Measurements from ENCODE around the gene ZMAT3. TPM values are rescaled to one million over a fixed set of nuclear protein-coding genes. Genes with fewer than 3 reads are reported as not detected.

ZMAT3 gene
- total RNA-seq, 1 donor from 2014 or later = 49.3 TPM

DNA sequence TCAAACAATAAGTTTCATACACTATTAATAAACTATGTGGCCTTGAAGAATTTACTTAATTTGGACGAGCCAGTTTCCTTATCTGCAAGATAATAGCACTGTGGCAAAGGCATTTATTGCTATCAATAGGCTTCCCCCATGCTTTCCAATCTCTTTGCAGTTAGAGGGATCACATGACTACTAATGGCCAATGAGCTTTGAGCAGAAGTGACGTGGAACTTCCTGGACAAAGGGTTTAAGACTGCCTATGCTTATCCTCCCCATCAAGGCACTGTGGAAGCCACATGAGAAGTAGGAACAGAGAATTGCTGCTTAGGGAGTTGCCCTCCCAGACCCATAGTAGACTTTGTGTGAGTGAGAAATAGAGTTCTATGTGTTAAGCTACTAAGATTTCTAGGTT lies 16.7 kb upstream of the ZMAT3 start:
- TF ChIP-seq, protein P1, sequence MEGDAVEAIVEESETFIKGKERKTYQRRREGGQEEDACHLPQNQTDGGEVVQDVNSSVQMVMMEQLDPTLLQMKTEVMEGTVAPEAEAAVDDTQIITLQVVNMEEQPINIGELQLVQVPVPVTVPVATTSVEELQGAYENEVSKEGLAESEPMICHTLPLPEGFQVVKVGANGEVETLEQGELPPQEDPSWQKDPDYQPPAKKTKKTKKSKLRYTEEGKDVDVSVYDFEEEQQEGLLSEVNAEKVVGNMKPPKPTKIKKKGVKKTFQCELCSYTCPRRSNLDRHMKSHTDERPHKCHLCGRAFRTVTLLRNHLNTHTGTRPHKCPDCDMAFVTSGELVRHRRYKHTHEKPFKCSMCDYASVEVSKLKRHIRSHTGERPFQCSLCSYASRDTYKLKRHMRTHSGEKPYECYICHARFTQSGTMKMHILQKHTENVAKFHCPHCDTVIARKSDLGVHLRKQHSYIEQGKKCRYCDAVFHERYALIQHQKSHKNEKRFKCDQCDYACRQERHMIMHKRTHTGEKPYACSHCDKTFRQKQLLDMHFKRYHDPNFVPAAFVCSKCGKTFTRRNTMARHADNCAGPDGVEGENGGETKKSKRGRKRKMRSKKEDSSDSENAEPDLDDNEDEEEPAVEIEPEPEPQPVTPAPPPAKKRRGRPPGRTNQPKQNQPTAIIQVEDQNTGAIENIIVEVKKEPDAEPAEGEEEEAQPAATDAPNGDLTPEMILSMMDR (IDR thresholded peaks at IDR 0.05; ENCODE audit: insufficient read depth, low read length, poor library complexity, severe bottlenecking) = no peak
- H3K4me3 ChIP-seq (ENCODE audit: low read depth, low read length) = no peak overlapping the region
- H3K36me3 ChIP-seq (ENCODE audit: control insufficient read depth, insufficient read depth, low read length) = no peaks in the 10 kb centered on the region
- no peaks in the 10 kb centered on the region for H3K27me3 ChIP-seq (ENCODE audit: control insufficient read depth, insufficient read depth, low read length)
- no peak for DNase-seq (ENCODE audit: low read depth)

- no peak for DNase-seq (ENCODE audit: low read depth)
- Histone ChIP-seq H3K4me3 (ENCODE audit: low read depth, low read length) (no peak overlapping the region), H3K36me3 (ENCODE audit: control insufficient read depth, insufficient read depth, low read length) (no peaks in the 10 kb centered on the region), H3K27me3 (ENCODE audit: control insufficient read depth, insufficient read depth, low read length) (no peaks in the 10 kb centered on the region)
- TF ChIP-seq, protein P1 (IDR thresholded peaks at IDR 0.05; ENCODE audit: insufficient read depth, low read length, poor library complexity, severe bottlenecking) = no peak
These were observed 12.4 kb upstream of the ZMAT3 start for GRCh38 chr3:179083977-179084376.

DNA sequence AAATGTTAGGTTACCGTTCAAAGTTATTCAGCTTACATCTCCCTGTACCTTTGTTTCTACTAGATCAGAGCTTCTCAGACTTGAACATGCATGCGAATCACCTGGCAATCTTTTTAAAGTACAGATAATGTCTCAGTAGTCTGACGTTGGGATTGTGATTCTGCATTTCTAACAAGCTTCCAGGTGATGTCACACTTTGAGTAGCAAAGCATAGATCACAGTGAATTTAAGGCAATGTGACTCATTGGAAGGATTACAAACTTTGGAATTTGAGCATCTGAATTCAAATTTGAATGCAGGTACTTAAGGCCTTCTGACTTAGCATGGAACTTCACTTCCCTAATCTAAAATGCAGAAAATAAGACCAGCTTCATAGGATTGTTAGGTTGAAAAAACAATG lies 10.8 kb upstream of the ZMAT3 start:
- no peaks in the 10 kb centered on the region for H3K27me3 ChIP-seq (ENCODE audit: control insufficient read depth, insufficient read depth, low read length)
- no peaks in the 10 kb centered on the region for H3K36me3 ChIP-seq (ENCODE audit: control insufficient read depth, insufficient read depth, low read length)
- no peak for DNase-seq (ENCODE audit: low read depth)
- TF ChIP-seq, protein P1 (IDR thresholded peaks at IDR 0.05; ENCODE audit: insufficient read depth, low read length, poor library complexity, severe bottlenecking) = no peak
- H3K4me3 ChIP-seq (ENCODE audit: low read depth, low read length) = no peak overlapping the region

- TF ChIP-seq, protein P1 (IDR thresholded peaks at IDR 0.05; ENCODE audit: insufficient read depth, low read length, poor library complexity, severe bottlenecking) = no peak
- Histone ChIP-seq H3K36me3 (ENCODE audit: control insufficient read depth, insufficient read depth, low read length) (no peaks in the 10 kb centered on the region), H3K4me3 (ENCODE audit: low read depth, low read length) (no peak overlapping the region), H3K27me3 (ENCODE audit: control insufficient read depth, insufficient read depth, low read length) (no peaks in the 10 kb centered on the region)
- DNase-seq (ENCODE audit: low read depth) = no peak
These were observed 10.3 kb upstream of the ZMAT3 start for GRCh38 chr3:179081885-179082284.

DNA sequence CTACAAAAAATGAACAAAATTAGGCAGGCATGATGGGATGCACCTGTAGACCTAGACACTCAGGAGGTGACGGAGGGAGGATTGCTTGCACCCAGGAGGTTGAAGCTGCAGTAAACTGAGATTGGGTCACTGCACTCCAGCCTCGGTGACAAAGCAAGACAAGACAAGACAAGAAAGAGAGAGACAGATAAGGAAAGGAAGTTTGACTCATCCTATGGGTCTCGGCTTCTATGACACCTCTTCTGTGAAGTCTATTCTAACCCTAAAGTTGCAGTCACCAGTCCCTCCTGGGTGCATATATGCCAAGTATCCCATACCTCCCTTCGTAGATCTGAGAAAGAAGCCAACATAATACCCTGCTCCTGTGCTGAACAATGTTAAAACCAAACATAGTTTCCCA lies 7.9 kb upstream of the ZMAT3 start:
- Histone ChIP-seq H3K36me3 (ENCODE audit: control insufficient read depth, insufficient read depth, low read length) (no peaks in the 10 kb centered on the region), H3K27me3 (ENCODE audit: control insufficient read depth, insufficient read depth, low read length) (no peaks in the 10 kb centered on the region), H3K4me3 (ENCODE audit: low read depth, low read length) (no peak overlapping the region)
- no peak for DNase-seq (ENCODE audit: low read depth)
- TF ChIP-seq, protein P1 (IDR thresholded peaks at IDR 0.05; ENCODE audit: insufficient read depth, low read length, poor library complexity, severe bottlenecking) = no peak

DNA sequence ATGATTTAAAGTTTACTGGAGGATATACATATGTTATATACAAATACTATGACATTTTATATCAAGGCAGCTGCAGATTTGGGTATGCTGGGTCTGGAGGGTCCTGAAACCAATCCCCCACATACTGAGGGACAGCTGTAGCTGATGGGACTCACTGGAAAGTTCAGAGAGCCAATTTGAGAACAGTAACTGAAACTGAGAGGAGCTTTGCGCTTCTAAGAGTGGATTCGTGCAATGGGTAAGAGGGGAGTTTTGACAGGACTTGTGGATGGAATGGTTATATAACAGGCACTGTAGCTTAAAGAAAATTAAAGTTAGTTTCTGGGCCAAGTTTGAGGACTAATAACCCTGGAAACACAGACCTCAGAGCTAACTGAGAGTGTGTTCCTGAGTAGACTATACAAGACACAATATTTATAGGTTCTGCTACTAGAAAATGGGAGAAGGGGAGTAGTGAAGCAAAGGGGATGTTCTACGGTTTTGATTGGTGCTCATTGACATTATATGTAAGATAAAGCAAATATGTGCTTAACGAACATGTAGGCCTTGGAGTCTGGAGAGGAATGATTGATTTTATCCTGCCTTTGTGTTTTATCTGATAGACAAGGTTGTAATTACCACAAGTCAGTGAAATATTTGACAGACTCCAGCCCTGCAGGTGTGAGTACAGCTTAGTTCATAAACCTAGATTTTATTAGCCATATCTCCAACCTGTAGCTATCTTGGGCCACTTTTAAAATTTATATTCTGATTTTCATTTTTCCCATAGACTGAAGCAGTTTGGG lies 4.8 kb upstream of the ZMAT3 start:
- no peak for DNase-seq (ENCODE audit: low read depth)
- TF ChIP-seq, protein P1 (IDR thresholded peaks at IDR 0.05; ENCODE audit: insufficient read depth, low read length, poor library complexity, severe bottlenecking) = no peak

More for the DNA sequence above, 4.8 kb upstream of the ZMAT3 start:
- no peak overlapping the region for H3K4me3 ChIP-seq (ENCODE audit: low read depth, low read length)
- no peaks in the 10 kb centered on the region for H3K36me3 ChIP-seq (ENCODE audit: control insufficient read depth, insufficient read depth, low read length)
- H3K27me3 ChIP-seq (ENCODE audit: control insufficient read depth, insufficient read depth, low read length) = no peaks in the 10 kb centered on the region
